Karpas-422 (cell line): ENCODE measurements around the gene SPSB2. TPM values are rescaled to one million over a fixed set of nuclear protein-coding genes. Genes with fewer than 3 reads are reported as not detected.

Source experiments
- DNase-seq: peaks from one replicate; pipeline ENCODE4 v3.0.0-alpha.2; 2015
- H2AFZ ChIP-seq: fragments of 200-600 bp; sonication (generic); 2 replicates; pipeline ENCODE4 v1.6.1; 2014; ENCODE audit warnings: antibody characterized with exemption, low read length, mixed read lengths
- H3K27ac ChIP-seq: fragments of 200-600 bp; sonication (generic); 2 replicates; pipeline ENCODE4 v1.5.1; 2014; ENCODE audit warnings: mild to moderate bottlenecking, low read length, moderate library complexity
- H3K27me3 ChIP-seq: fragments of 200-600 bp; sonication (generic); 2 replicates; pipeline ENCODE4 v1.6.1; 2014; ENCODE audit warnings: low read length, mixed read lengths
- H3K36me3 ChIP-seq: fragments of 200-600 bp; sonication (generic); 2 replicates; pipeline ENCODE4 v1.6.1; 2014; ENCODE audit warnings: low read length, mixed read lengths; ENCODE audit not compliant: insufficient read depth
- H3K4me1 ChIP-seq: fragments of 200-600 bp; sonication (generic); 2 replicates; pipeline ENCODE4 v1.6.1; 2014; ENCODE audit warnings: mild to moderate bottlenecking, low read length, mixed read lengths
- H3K4me2 ChIP-seq: fragments of 200-600 bp; sonication (generic); 2 replicates; pipeline ENCODE4 v1.6.1; 2014; ENCODE audit warnings: low read length, low read depth, mild to moderate bottlenecking; ENCODE audit not compliant: poor library complexity, severe bottlenecking
- H3K4me3 ChIP-seq: fragments of 200-600 bp; sonication (generic); 2 replicates; pipeline ENCODE4 v1.5.1; 2014; ENCODE audit warnings: mild to moderate bottlenecking, antibody characterized with exemption, low read length, mixed read lengths
- H3K79me2 ChIP-seq: fragments of 200-600 bp; sonication (generic); 2 replicates; pipeline ENCODE4 v1.6.1; 2014; ENCODE audit warnings: mild to moderate bottlenecking, low read length, mixed read lengths
- H3K9ac ChIP-seq: fragments of 200-600 bp; sonication (generic); 2 replicates; pipeline ENCODE4 v1.6.0; 2014; ENCODE audit warnings: low read length
- H3K9me2 ChIP-seq: fragments of 200-600 bp; sonication (generic), shearing (Covaris generic); replicated peaks from 2 replicates; pipeline ENCODE4 v1.6.0; 2014; ENCODE audit warnings: mild to moderate bottlenecking, low read length, moderate library complexity; ENCODE audit not compliant: insufficient read depth
- H3K9me3 ChIP-seq: fragments of 300-700, 200-600 bp; sonication (generic); 2 replicates; pipeline ENCODE4 v1.6.1; 2014; ENCODE audit warnings: low read length, mixed read lengths
- H4K20me1 ChIP-seq: fragments of 200-600 bp; sonication (generic); 2 replicates; pipeline ENCODE4 v1.6.1; 2014; ENCODE audit warnings: mild to moderate bottlenecking, antibody characterized with exemption, low read length, low read depth; ENCODE audit not compliant: insufficient read depth
- total RNA-seq: library from RNA; depleted of rRNA; stranded (reverse); fragments of >200 nt; shearing (Covaris generic); gene quantifications from 2 replicates; pipeline ENCODE4 v1.2.3, GENCODE V29; 2014; ENCODE audit warnings: low replicate concordance; rRNA removed

SPSB2 gene
- total RNA-seq, 1 experiment from 2014 or later, result 5.9 TPM

DNA sequence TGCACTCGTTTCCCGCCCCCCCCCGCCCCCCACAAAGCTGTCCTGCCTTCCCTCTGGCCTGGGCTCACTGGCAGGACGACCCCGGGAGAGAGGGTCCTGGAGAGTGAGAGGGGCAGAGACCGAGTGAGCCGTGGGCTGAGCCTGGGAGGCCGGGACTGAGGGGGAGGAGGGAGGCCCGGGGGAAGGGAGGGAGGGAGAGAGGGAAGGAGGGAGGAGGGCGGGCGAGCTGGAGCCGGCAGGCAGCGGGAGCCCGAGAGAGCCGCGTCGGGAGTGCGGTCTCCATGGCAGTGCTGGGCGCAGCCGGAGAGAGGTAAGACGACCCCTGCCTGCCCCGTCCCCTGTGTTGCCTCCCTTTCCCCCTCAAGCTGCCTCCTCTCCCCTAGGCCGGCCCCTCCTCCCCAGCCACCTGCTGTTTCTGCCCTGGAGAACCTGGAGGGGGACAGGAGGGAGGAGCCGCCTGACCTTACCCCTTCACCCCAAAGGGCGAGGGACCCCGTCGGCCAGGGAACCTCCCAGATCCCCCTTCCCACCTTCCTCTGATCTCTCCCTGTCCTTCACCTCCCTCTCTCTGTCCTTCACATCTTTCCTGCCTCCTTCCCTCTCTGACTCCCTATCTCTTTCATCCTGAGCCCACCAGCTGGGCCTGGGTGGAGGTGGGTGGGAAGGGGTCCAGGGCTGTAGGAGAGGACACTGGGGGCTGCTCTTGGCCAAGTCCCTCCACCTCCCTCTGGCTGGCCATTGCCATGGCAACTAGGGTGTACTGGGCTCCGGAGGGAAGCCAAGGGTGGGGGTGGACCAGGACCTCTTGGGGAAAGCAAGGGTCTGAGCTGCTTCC, 51.3 kb downstream of the SPSB2 start, which contains the start of gene GPR162:
Gene GPR162 (plus strand): TSS at position 231 of the 835 bp plus-strand sequence. CDS start 2,078 bp downstream, outside the sequence.
- no peaks in the 10 kb centered on the region for H3K9me2 ChIP-seq
- no peak within 1 kb of the TSS for H3K4me2 ChIP-seq
- H2AFZ ChIP-seq, result no peak within 1 kb of the TSS
- no peak within 1 kb of the TSS for H3K9ac ChIP-seq
- no peaks in the 10 kb centered on the region for H3K9me3 ChIP-seq
- no peaks in the 10 kb centered on the region for H4K20me1 ChIP-seq
- H3K4me3 ChIP-seq, result no peak within 1 kb of the TSS
- no peaks in the 10 kb centered on the region for H3K79me2 ChIP-seq
- no peaks in the 10 kb centered on the region for H3K27me3 ChIP-seq
- no peak within 1 kb of the TSS for H3K27ac ChIP-seq
- H3K36me3 ChIP-seq, result no peaks in the 10 kb centered on the region
- DNase-seq, result no peak
- peaks cover 7% of the 10 kb centered on the region for H3K4me1 ChIP-seq

Other genes starting within 250 kb of the SPSB2 start
- 10.3 and 14.6 TPM in 2 replicates for gene LPAR5, start 237.3 kb downstream of the SPSB2 start, total RNA-seq
- 2.2 and 4.2 TPM in 2 replicates for gene ACRBP, start 225.9 kb downstream of the SPSB2 start, total RNA-seq
- 40.1 and 52.9 TPM in 2 replicates for gene ING4, start 210.2 kb downstream of the SPSB2 start, total RNA-seq
- 35.5 and 39.2 TPM in 2 replicates for gene ZNF384, start 183.9 kb downstream of the SPSB2 start, total RNA-seq
- gene PIANP, start 172.5 kb downstream of the SPSB2 start, total RNA-seq, result not detected in 2 replicates
- 39.2 and 42.9 TPM in 2 replicates for gene COPS7A, start 149.3 kb downstream of the SPSB2 start, total RNA-seq
- 183 and 263 TPM in 2 replicates for gene MLF2, start 120.2 kb downstream of the SPSB2 start, total RNA-seq
- 5.0 and 7.3 TPM in 2 replicates for gene PTMS, start 106.9 kb downstream of the SPSB2 start, total RNA-seq
- gene LAG3, start 100.8 kb downstream of the SPSB2 start, total RNA-seq, result 0.22 and 0.32 TPM in 2 replicates
- gene CD4, start 83.8 kb downstream of the SPSB2 start, total RNA-seq, result not detected in 2 replicates
- gene GPR162, start 51.5 kb downstream of the SPSB2 start, total RNA-seq, result not detected in 2 replicates
- gene P3H3, start 44.9 kb downstream of the SPSB2 start, total RNA-seq, result 3.1 and 8.3 TPM in 2 replicates
- gene GNB3, start 32.4 kb downstream of the SPSB2 start, total RNA-seq, result 14.9 and 27.0 TPM in 2 replicates
- gene CDCA3, start 22.0 kb downstream of the SPSB2 start, total RNA-seq, result 47.6 and 70.0 TPM in 2 replicates
- 36.9 and 66.6 TPM in 2 replicates for gene USP5, start 21.2 kb downstream of the SPSB2 start, total RNA-seq
- gene TPI1, start 5.8 kb downstream of the SPSB2 start, total RNA-seq, result 1,584 and 1,673 TPM in 2 replicates
- 8.7 and 9.7 TPM in 2 replicates for gene LRRC23, start 31.5 kb upstream of the SPSB2 start, total RNA-seq
- gene ENO2, start 41.3 kb upstream of the SPSB2 start, total RNA-seq, result 40.3 and 43.1 TPM in 2 replicates
- gene ATN1, start 54.7 kb upstream of the SPSB2 start, total RNA-seq, result 8.8 and 11.7 TPM in 2 replicates
- gene RNU7-1, start 70.5 kb upstream of the SPSB2 start, total RNA-seq, result not detected in 2 replicates
- 264 and 402 TPM in 2 replicates for gene C12orf57, start 70.7 kb upstream of the SPSB2 start, total RNA-seq
- 411 and 673 TPM in 2 replicates for gene PTPN6, start 78.1 kb upstream of the SPSB2 start, total RNA-seq
- gene PHB2, start 97.4 kb upstream of the SPSB2 start, total RNA-seq, result 353 and 644 TPM in 2 replicates
- 56.6 and 71.1 TPM in 2 replicates for gene EMG1, start 97.6 kb upstream of the SPSB2 start, total RNA-seq
- gene LPCAT3, start 145.2 kb upstream of the SPSB2 start, total RNA-seq, result 21.6 and 42.7 TPM in 2 replicates
- 4.7 TPM in 1 of 2 replicates, not detected in the other for gene C1S, start 187.4 kb upstream of the SPSB2 start, total RNA-seq
- gene C1R, start 219.1 kb upstream of the SPSB2 start, total RNA-seq, result 1.5 and 2.8 TPM in 2 replicates
- gene C1RL, start 235.9 kb upstream of the SPSB2 start, total RNA-seq, result 47.7 and 81.5 TPM in 2 replicates